HCT116 (cell line): ENCODE measurements around the gene COMMD1. TPM values are rescaled to one million over a fixed set of nuclear protein-coding genes. Genes with fewer than 3 reads are reported as not detected.

ENCODE experiments used
- ATAC-seq: fragments of 200-7000 bp; cut with Tn5 transposase; 2 replicates; pipeline ENCODE4 v1.9.1; 2020; ENCODE audit warnings: mild to moderate bottlenecking, moderate library complexity
- BruUV-seq: library from RNA; stranded (reverse); fragments of 400-500 nt; replicated peaks from 2 replicates; lab custom pipeline; 2021; lab: Mats Ljungman, UMichigan
- CTCF ChIA-PET: fragments of 300-600 bp; sonication (Branson Sonifier 250); formaldehyde crosslinking; loops from one replicate; lab custom pipeline; 2021; ENCODE audit warnings: antibody characterized with exemption; lab: Charles Lee
- POLR2A ChIA-PET: fragments of 300-600, 350-600 bp; sonication (Branson Sonifier 250); formaldehyde crosslinking; loops from one replicate; lab custom pipeline; 2021; ENCODE audit warnings: antibody characterized with exemption; lab: Charles Lee
- RAD21 ChIA-PET, 2 experiments: fragments of 300-600 bp; sonication (Branson Sonifier 250); formaldehyde crosslinking; loops; one replicate each; lab custom pipeline; 2023; ENCODE audit warnings: low total read pairs in 2 of 2; ENCODE audit not compliant: uncharacterized antibody in 2 of 2, unreplicated experiment in 2 of 2, low non-redundant PET in 1 of 2; lab: Charles Lee
- DNase-seq: peaks from one replicate; pipeline ENCODE4 v3.0.0-alpha.2; 2010; ENCODE audit warnings: low read depth, low spot score
- H2AFZ ChIP-seq: fragments of 200-600 bp; shearing (Covaris generic), sonication (generic); 2 replicates; pipeline ENCODE4 v1.6.1; 2017; ENCODE audit warnings: low read depth, mixed run types, mixed read lengths, antibody characterized with exemption, low read length; ENCODE audit not compliant: poor library complexity, severe bottlenecking
- H3K27ac ChIP-seq: 2 replicates; pipeline ENCODE4 v1.5.1; 2012; ENCODE audit warnings: low read depth, low read length
- H3K27me3 ChIP-seq: fragments of 200-600 bp; sonication (generic); 2 replicates; pipeline ENCODE4 v1.6.1; 2016; ENCODE audit warnings: mixed run types, low read length, mixed read lengths; ENCODE audit not compliant: insufficient read depth
- H3K36me3 ChIP-seq, 2 experiments: fragments of 200-500 bp in 1 of 2; fragments of 200-600 bp in 1 of 2; sonication (Bioruptor generic) in 1 of 2; sonication (generic) in 1 of 2; 2 replicates each; pipeline versions ENCODE4 v1.5.1 to v1.6.1; 2014 to 2016; ENCODE audit warnings: low read length in 2 of 2, inconsistent platforms in 1 of 2, mixed read lengths in 1 of 2, mixed run types in 1 of 2; ENCODE audit not compliant: insufficient read depth in 2 of 2, control insufficient read depth in 1 of 2
- H3K4me1 ChIP-seq, 2 experiments: fragments of 200-600 bp in 1 of 2; sonication (generic) in 1 of 2; 2 replicates each; pipeline versions ENCODE4 v1.5.1 to v1.6.1; 2012 to 2017; ENCODE audit warnings: low read length in 2 of 2, inconsistent platforms in 1 of 2, mild to moderate bottlenecking in 1 of 2, mixed read lengths in 1 of 2, mixed run types in 1 of 2, moderate library complexity in 1 of 2; ENCODE audit not compliant: insufficient read depth in 2 of 2, control insufficient read depth in 1 of 2
- H3K4me2 ChIP-seq: fragments of 200-600 bp; sonication (generic); 2 replicates; pipeline ENCODE4 v1.6.1; 2017; ENCODE audit warnings: mixed run types, low read length, mixed read lengths
- H3K4me3 ChIP-seq, 2 experiments: fragments of 200-600 bp in 1 of 2; sonication (generic) in 1 of 2; replicated peaks in 1 of 2; 2 replicates each; pipeline ENCODE4 v1.5.1; 2011 to 2016; ENCODE audit warnings: low read length in 2 of 2, control low read depth in 1 of 2, low read depth in 1 of 2, mild to moderate bottlenecking in 1 of 2, mixed read lengths in 1 of 2, mixed run types in 1 of 2
- H3K79me2 ChIP-seq: fragments of 200-600 bp; sonication (generic); 2 replicates; pipeline ENCODE4 v1.6.1; 2017; ENCODE audit warnings: mild to moderate bottlenecking, mixed run types, low read length, moderate library complexity, mixed read lengths; ENCODE audit not compliant: insufficient read depth
- H3K9ac ChIP-seq: fragments of 200-600 bp; sonication (generic); 2 replicates; pipeline ENCODE4 v1.6.1; 2016; ENCODE audit warnings: low read length, mixed read lengths
- H3K9me2 ChIP-seq: fragments of 200-600 bp; sonication (generic), shearing (Covaris generic); 2 replicates; pipeline ENCODE4 v1.6.1; 2017; ENCODE audit warnings: mixed run types, mild to moderate bottlenecking, moderate library complexity; ENCODE audit not compliant: insufficient read depth
- H3K9me3 ChIP-seq, 2 experiments: fragments of 200-500 bp in 1 of 2; fragments of 200-600 bp in 1 of 2; sonication (Bioruptor generic) in 1 of 2; sonication (generic) in 1 of 2; 2 replicates each; pipeline ENCODE4 v1.6.1; 2014 to 2017; ENCODE audit warnings: low read length in 2 of 2, mixed read lengths in 2 of 2, inconsistent platforms in 1 of 2, low read depth in 1 of 2, mild to moderate bottlenecking in 1 of 2, mixed run types in 1 of 2, moderate library complexity in 1 of 2; ENCODE audit not compliant: control insufficient read depth in 1 of 2, insufficient read depth in 1 of 2
- H4K20me1 ChIP-seq: fragments of 200-600 bp; sonication (generic), shearing (Covaris generic); 2 replicates; pipeline ENCODE4 v1.6.1; 2017; ENCODE audit warnings: mixed run types, mild to moderate bottlenecking, moderate library complexity; ENCODE audit not compliant: insufficient read depth
- CBX3 ChIP-seq: IDR thresholded peaks from 2 replicates; pipeline ENCODE4 v1.6.1; 2012; ENCODE audit warnings: low read depth
- CEBPB ChIP-seq: IDR thresholded peaks from 2 replicates; pipeline ENCODE4 v1.6.1; 2012; ENCODE audit warnings: low read depth
- EGR1 ChIP-seq: IDR thresholded peaks from 2 replicates; pipeline ENCODE4 v1.6.1; 2012; ENCODE audit warnings: low read depth
- ELF1 ChIP-seq: IDR thresholded peaks from 2 replicates; pipeline ENCODE4 v1.6.1; 2012; ENCODE audit warnings: low read depth, borderline replicate concordance
- EZH2 ChIP-seq: fragments of 200-600 bp; sonication (generic); IDR thresholded peaks from 2 replicates; pipeline ENCODE4 v1.6.1; 2017; ENCODE audit warnings: antibody characterized with exemption, mixed run types
- EZH2phosphoT487 ChIP-seq: fragments of 200-600 bp; IDR thresholded peaks from 2 replicates; pipeline ENCODE4 v1.6.1; 2018; ENCODE audit warnings: antibody characterized with exemption, borderline replicate concordance
- FOSL1 ChIP-seq: IDR thresholded peaks from 2 replicates; pipeline ENCODE4 v1.6.1; 2012; ENCODE audit warnings: low read depth
- JUND ChIP-seq: IDR thresholded peaks from 2 replicates; pipeline ENCODE4 v1.6.1; 2012
- POLR2A ChIP-seq: IDR thresholded peaks from 2 replicates; pipeline ENCODE4 v1.7.0; 2011; ENCODE audit warnings: borderline replicate concordance; ENCODE audit not compliant: insufficient read depth, insufficient read length; ENCODE audit errors: extremely low read depth
- SIN3A ChIP-seq: IDR thresholded peaks from 2 replicates; pipeline ENCODE4 v1.6.1; 2012; ENCODE audit warnings: low read depth
- SP1 ChIP-seq: IDR thresholded peaks from 2 replicates; pipeline ENCODE4 v1.6.1; 2012; ENCODE audit warnings: low read depth
- SRF ChIP-seq: IDR thresholded peaks from 2 replicates; pipeline ENCODE4 v1.6.1; 2012; ENCODE audit warnings: low read depth
- TCF7L2 ChIP-seq: IDR thresholded peaks from 2 replicates; pipeline ENCODE4 v1.7.0; 2011; ENCODE audit warnings: borderline replicate concordance, inconsistent platforms; ENCODE audit not compliant: insufficient read depth, insufficient read length; ENCODE audit errors: extremely low read depth
- YY1 ChIP-seq: IDR thresholded peaks from 2 replicates; pipeline ENCODE4 v1.6.1; 2011; ENCODE audit warnings: low read length, low read depth, moderate library complexity, mild to moderate bottlenecking; ENCODE audit not compliant: insufficient replicate concordance; ENCODE audit errors: extremely low read depth
- ZFX ChIP-seq: fragments of 450-650 bp; IDR thresholded peaks from 2 replicates; pipeline ENCODE4 v1.6.1; 2017
- ZNF274 ChIP-seq: fragments of 200-500 bp; sonication (Bioruptor generic); IDR thresholded peaks from 2 replicates; pipeline ENCODE4 v1.6.1; 2014; ENCODE audit warnings: mild to moderate bottlenecking, low read depth, low read length, inconsistent platforms
- intact Hi-C: fragments of 100-400 bp; cut with micrococcal nuclease; formaldehyde crosslinking; loops from 2 replicates; pipeline ENCODE4 v1.10.0; 2022
- total RNA-seq: library from RNA; stranded (reverse); gene quantifications from one replicate; pipeline ENCODE4 v1.2.1, GENCODE V29; 2021; ENCODE audit not compliant: unreplicated experiment
- TF ChIP-seq, protein P1 (sequence below): IDR thresholded peaks from 2 replicates; pipeline ENCODE4 v1.6.1; 2012
- TF ChIP-seq, protein P2 (sequence below): IDR thresholded peaks from 2 replicates; pipeline ENCODE4 v1.6.1; 2012
- TF ChIP-seq, protein P3 (sequence below): IDR thresholded peaks from 2 replicates; pipeline ENCODE4 v1.6.1; 2011; ENCODE audit warnings: mild to moderate bottlenecking, low read length, moderate library complexity; ENCODE audit not compliant: insufficient replicate concordance; ENCODE audit errors: extremely low read depth
- TF ChIP-seq, protein P4 (sequence below): IDR thresholded peaks from 2 replicates; pipeline ENCODE4 v1.6.1; 2012; ENCODE audit warnings: low read depth

Gene COMMD1
- total RNA-seq, 1 experiment from 2014 or later: 16.1 TPM

DNA sequence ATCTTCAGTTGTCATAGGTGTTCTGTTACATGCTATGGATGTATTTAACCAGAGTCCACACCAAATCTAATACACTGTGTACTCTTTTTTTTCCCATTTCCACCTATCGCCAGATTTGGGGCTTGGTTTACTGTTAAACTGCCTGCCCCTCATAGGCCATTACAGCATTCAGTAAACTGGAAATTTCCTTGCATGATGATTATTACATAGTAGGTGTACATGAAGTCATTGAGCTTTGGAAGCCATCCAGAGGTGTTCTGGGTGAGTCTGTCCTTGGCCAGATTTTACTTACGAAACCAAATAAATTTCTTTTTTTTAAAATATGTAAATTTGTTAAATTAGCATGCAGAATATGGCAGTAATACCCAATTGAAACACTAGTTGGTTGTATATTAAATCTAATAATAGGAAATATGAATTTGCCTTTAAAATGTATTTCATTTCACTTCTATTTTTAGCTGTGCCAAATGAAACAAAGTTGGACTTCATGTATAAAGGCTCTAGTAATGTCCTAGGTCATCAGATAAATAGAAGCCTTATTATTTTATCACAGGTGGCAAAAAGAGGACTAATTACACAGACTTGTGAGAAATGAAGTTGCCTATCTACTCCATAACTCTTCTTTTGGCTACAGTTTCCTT is 60.7 kb downstream of the COMMD1 start:
- DNase-seq: no peak
- CTCF ChIA-PET: no interaction called here

More for the DNA sequence above, 60.7 kb downstream of the COMMD1 start:
- ChIA-PET RAD21 (no interaction called here), POLR2A (no interaction called here)
- Histone ChIP-seq H3K9ac (no peak overlapping the region), H3K27ac (no peak overlapping the region), H2AFZ (no peak overlapping the region), H3K4me3 (no peak overlapping the region), H4K20me1 (no peaks in the 10 kb centered on the region), H3K36me3 (no peaks in the 10 kb centered on the region), H3K4me1 (no peaks in the 10 kb centered on the region), H3K9me3 (no peaks in the 10 kb centered on the region; a peak in 1 of 4 replicates), H3K4me2 (no peak overlapping the region), H3K79me2 (no peaks in the 10 kb centered on the region; the same call in 1 of the 2 replicates), H3K9me2 (no peaks in the 10 kb centered on the region), H3K27me3 (no peaks in the 10 kb centered on the region)
- intact Hi-C loops: no loop called here
- no TSS peak for BruUV-seq
- ATAC-seq: no peak
- TF ChIP-seq ZNF274 (no peak), EZH2phosphoT487 (no peak), FOSL1 (no peak), YY1 (no peak), POLR2A (no peak), CEBPB (no peak), EGR1 (no peak), TCF7L2 (no peak), JUND (no peak), EZH2 (no peak), ZFX (no peak), SP1 (no peak), CBX3 (no peak), SRF (no peak), ELF1 (no peak), SIN3A (no peak)
- TF ChIP-seq, protein P1, sequence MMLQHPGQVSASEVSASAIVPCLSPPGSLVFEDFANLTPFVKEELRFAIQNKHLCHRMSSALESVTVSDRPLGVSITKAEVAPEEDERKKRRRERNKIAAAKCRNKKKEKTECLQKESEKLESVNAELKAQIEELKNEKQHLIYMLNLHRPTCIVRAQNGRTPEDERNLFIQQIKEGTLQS: no peak
- TF ChIP-seq, protein P2, sequence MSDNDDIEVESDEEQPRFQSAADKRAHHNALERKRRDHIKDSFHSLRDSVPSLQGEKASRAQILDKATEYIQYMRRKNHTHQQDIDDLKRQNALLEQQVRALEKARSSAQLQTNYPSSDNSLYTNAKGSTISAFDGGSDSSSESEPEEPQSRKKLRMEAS: no peak
- TF ChIP-seq, protein P3, sequence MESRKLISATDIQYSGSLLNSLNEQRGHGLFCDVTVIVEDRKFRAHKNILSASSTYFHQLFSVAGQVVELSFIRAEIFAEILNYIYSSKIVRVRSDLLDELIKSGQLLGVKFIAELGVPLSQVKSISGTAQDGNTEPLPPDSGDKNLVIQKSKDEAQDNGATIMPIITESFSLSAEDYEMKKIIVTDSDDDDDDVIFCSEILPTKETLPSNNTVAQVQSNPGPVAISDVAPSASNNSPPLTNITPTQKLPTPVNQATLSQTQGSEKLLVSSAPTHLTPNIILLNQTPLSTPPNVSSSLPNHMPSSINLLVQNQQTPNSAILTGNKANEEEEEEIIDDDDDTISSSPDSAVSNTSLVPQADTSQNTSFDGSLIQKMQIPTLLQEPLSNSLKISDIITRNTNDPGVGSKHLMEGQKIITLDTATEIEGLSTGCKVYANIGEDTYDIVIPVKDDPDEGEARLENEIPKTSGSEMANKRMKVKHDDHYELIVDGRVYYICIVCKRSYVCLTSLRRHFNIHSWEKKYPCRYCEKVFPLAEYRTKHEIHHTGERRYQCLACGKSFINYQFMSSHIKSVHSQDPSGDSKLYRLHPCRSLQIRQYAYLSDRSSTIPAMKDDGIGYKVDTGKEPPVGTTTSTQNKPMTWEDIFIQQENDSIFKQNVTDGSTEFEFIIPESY: no peak
- TF ChIP-seq, protein P4, sequence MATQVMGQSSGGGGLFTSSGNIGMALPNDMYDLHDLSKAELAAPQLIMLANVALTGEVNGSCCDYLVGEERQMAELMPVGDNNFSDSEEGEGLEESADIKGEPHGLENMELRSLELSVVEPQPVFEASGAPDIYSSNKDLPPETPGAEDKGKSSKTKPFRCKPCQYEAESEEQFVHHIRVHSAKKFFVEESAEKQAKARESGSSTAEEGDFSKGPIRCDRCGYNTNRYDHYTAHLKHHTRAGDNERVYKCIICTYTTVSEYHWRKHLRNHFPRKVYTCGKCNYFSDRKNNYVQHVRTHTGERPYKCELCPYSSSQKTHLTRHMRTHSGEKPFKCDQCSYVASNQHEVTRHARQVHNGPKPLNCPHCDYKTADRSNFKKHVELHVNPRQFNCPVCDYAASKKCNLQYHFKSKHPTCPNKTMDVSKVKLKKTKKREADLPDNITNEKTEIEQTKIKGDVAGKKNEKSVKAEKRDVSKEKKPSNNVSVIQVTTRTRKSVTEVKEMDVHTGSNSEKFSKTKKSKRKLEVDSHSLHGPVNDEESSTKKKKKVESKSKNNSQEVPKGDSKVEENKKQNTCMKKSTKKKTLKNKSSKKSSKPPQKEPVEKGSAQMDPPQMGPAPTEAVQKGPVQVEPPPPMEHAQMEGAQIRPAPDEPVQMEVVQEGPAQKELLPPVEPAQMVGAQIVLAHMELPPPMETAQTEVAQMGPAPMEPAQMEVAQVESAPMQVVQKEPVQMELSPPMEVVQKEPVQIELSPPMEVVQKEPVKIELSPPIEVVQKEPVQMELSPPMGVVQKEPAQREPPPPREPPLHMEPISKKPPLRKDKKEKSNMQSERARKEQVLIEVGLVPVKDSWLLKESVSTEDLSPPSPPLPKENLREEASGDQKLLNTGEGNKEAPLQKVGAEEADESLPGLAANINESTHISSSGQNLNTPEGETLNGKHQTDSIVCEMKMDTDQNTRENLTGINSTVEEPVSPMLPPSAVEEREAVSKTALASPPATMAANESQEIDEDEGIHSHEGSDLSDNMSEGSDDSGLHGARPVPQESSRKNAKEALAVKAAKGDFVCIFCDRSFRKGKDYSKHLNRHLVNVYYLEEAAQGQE: no peak
